ENCODE measurements around the gene SPP2.

Gene SPP2

DNA sequence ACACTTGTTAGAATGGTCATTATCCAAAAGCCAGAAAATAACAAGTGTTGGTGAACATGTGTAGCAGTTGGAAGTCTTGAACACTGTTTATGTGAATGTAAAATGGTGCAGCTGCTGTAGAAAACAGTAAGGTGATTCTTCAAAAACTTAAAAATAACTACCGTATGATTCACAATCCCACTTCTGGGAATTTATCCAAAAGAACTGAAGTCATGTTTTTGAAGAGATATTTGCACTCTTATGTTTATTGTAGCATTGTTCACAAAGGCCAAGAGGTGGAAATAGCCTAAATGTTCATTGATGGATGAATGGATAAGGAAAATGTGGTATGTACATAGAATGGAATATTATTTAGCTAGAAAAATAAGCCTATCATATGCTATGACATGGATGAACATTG, 6.3 kb upstream of the SPP2 start:
- DNase-seq: no peak

DNA sequence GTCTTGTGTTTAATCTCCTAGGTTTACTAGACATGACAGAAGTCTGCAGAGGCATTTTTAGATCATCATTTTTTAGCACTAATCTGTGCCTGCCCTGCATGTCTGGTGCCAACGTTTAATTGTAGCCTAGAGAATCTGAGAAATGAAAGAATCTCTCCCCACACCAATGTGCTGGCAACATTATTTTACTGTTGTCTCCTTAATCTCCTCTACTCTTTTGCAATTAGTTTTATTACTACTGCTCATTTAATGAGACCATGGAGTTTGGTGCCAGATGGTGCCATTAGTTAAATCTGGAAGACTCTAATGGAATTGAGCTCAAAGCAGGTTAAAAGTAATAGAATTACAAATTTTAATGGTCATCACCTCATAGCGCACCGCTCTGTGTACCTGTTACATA, 4.0 kb upstream of the SPP2 start:
- DNase-seq: no peak

DNA sequence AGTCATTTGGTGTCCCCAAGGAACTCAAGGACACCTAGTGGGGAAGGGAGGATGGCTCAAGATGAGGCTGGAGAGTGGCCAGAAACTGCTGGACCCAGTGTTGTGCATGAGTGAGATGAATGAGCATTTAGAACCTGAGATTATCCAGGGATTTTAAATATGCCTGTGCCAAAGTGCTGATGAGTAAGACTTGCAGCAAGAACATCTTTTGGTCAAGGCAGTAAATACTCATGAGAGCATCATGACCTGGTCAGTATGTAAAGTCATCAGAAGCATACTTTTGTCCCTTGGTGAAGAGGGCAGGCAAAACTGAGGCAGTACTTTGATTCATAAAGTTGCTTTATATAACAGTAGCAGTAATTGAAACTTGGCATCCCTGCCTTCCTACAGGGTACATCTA, 3.1 kb upstream of the SPP2 start:
- no peak for DNase-seq

DNA sequence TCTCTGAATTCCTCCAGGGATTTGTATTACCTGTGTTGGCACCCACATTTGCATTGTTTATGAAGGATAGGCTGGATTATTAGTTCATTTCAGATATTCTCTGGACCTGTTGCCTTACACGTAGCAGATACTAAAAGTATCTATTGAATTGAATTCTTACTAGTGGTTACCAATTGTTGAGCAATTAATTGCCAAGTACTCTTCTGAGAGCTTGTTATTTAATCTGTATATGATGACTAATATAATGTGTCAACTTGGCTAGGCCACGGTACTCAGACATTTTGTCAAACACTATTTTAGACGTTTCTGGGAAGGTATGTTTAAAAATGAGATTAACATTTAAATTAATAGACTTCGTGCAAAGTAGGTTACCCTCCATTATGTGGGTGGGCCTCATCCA, 2.5 kb upstream of the SPP2 start:
- no peak for DNase-seq

DNA sequence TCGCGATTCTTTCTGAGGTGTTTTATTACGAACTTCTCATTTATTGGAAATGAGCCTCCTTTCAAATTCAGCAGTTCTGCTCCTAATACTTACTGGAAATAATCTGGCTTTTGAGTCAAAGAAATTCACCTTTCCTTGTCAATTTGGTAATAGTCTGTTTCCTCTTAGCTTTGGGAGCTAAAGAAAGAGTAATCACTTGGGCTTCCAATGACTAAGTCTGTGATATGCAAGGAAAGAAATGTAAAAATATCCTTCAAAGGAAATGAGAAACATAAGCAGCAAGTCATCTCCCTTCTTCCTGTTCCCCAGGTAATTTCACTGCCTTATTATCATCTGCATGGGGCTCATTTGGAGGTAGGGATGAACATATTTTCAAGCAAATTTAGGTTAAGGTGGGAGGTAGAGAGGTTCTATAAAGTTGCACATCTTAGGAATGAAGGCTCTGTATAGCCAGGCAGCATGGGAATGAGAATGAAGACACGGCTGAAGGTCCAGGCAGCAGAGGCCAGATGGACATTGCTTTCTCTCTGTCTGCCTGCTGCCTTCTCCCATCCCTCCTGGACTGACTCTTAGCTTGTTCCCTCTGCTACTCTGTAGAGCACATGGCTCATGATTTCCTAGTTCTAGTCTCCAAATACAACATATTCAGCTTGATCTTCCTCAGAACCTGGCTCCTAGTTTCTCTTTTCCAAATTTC, 1.0 kb downstream of the SPP2 start:
- no peak for DNase-seq

DNA sequence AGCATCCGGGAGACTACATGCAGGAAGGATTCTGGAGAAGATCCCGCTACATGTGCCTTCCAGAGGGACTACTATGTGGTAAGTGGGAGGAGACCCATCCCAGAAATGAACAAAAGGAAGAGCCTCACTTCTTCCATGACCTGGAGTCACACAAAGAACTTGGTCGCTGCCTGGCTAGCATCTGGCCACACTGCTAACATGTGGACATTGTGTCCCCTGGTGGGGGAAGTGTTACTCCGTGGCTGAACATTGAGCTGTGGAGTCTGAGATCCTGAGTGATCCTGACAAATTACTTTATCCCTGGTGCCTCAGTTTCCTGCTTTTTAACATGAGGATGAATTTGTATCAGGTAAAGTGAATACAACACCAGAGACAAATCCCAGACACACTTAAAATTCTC, 8.4 kb downstream of the SPP2 start:
- DNase-seq: no peak

DNA sequence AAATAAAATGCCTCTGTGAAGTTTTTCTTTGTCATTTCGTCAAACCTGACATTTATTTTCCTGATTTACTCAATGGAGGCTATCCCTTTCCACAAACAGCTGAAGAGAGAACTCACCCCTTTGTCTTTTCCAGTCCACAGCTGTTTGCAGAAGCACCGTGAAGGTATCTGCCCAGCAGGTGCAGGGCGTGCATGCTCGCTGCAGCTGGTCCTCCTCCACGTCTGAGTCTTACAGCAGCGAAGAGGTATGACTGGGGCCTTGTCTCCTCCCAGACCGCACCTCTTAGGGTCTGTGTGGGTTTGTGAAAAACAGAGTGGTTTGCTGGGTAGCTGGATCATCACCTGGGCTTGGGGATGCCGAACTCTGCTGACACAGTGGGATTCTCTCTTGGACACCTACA, 9.7 kb downstream of the SPP2 start:
- no peak for DNase-seq

DNA sequence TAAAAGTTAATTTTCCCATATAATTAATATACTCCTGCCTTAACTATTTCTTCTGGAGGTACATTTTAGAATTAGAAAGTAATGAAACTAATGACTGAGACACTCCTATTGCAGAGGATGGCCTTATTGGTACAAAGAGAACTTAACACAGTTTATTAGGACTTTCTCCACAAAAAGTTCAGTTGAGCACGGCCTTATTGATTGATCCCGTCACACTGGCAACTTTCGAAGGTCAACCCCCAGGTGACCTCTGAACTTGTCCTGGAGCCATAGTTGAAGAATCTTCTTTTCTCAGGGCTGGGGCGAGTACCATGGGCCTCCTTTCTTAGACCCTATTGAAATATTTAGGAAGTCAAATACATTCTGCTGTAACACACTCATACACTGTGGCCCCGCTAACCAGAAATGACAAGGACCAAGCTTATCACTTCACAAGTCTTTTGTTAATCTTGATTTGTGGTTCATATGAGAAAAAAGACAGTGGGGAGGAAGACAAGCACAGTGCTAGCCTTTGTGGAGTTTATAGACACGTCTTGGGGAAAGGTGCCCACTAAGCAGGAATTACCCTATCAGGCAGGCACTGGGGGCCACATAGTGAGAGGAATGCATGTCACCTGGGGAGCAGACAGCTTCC, 11.2 kb downstream of the SPP2 start:
- no peak for DNase-seq

DNA sequence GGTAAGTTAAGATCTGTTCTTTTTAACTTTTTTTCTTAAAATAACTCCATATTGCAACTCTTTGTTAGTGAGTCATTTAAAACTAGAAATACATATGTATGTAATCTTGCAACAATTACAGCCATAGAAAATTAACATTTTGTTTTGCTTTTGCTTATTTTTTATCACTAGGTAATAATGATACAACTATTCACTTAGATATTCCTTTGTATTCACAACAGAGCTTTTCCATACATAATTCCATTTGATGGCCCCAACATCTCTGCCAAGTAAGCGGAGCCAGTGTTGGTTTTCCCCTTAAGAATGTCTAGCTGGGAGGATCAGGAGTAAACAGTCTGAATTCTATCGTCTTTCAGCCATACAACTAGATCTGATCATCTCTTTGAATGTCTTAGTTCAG, 16.1 kb downstream of the SPP2 start:
- no peak for DNase-seq

DNA sequence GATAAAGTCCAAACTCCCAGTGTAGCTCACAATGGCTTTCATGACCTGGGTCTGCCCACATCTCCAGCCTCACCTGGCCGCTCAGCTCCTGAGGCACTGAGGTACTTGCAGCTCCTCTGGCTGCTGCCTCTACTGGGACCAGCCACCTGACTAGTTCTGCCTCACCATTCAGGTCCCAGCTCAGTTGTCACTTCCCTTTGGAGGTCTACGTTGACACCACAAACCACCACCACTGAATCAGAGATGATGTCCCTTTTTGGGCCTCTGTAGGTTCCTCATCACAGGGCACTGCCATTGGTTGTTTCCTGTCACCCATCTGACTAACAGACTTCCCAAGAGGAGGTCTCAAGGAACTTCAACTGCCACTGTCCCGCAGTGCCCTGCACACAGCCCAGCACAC, 21.2 kb downstream of the SPP2 start:
- DNase-seq: no peak

DNA sequence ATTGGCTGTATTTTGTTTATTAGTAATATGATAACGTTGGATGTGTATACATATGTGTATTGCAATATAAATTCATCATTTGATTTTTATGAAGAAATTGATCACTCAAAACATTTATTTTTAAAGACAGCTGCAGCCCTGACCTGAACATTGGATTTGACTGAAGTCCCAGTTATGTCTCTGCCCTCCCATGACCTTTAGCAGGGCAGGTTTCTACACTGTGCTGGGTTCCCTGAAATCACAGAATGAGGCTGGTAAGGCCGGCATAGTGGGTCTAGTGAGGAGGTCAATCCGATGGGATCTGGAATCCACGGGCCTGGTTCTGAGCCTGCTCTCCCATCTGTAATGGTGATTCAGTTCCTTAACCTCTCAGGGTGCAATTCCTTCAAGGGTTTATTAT, 22.0 kb downstream of the SPP2 start:
- DNase-seq: no peak

DNA sequence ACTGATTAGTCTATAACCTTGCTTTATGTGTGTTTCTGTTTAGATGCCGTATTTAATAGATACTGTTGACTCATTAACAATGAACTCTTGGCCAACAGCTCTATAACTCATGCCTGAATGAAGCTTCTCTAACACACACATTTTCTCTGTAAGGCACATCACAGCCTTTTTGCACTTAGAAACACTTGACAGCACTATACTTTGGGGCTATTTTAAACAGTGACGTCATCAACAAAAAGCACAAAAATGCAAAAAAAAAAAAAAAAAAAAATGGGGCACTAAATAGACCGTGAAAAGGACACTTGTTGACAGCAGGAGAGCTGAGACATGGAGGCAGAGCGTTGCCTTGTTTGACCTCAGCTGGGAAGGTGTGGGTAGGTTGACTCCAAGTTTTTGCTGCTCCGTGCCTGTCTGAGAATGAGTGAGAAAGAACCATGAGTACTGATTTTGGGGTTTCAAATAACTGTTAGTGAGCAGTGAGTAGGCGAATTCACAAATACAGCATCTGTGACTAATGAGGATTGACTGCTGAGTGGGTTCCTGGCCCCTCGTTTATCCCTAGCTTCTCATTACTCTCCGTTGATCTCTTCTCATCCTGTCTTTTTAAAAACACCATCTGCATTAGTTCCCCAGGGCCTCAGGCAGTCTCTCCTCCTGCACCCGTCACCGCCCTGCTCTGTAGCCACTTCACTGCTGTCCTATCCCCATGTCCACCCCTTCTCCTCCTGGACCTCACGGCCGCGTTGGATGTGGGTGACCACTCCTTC, 24.4 kb downstream of the SPP2 start:
- peak; percentile 67 for DNase-seq

DNA sequence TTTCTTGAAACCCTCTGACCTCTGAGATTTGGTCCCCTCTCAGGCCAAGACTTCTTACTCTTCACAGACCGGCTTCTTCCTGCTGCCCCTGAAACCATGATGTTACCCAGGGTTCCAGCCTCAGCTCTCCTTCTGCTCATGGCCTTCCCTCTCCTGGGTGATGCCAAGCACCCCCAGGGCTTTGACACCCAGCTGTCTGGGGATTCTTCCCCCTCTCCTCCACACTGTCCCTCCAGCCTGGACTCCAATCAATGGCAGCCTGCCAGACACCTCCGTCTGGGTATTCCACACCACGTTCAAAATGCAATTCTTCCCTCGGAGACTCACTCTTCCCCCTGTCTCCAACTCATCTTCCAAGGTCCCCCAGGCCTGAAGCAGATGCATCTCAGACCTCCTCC, 25.0 kb downstream of the SPP2 start:
- DNase-seq: no peak

DNA sequence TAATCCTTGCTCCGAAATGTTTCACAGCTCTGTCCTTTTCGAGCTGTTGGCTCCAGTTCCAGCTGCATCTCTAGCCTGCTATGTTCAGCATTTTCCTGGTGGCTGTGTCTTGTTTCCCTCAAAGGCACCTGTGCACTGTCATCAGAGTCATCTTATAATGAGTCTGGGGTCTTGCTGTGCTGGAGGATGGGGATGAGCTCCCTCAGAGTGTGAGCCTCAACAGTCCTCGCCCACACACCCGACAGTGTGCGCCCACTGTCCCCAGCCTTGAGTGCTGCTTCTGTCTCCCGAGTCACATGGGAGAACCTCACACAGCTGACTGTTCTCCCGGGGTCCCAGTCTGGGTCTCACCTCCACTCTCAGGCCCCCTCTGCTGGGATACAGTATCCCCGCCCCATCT, 25.4 kb downstream of the SPP2 start:
- DNase-seq: no peak

DNA sequence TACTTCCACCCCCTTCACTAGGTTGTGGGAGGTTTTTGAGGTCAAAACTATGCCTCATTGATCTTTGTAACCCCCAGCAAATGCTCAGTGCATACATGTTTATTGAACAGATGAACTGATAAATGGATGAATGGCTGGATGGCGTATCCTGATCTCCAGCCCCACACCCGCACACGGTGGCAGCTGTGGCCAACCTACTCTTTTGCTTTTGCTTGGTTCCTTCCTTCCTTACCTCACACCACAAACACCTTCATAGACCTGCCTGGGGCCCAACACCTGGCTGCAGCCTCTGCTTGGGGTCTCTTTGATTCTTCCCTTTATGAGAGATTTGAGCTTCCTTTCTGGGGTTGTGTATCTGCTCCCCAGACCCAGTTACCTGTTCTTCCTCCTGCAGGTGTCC, 25.9 kb downstream of the SPP2 start:
- DNase-seq: no peak

DNA sequence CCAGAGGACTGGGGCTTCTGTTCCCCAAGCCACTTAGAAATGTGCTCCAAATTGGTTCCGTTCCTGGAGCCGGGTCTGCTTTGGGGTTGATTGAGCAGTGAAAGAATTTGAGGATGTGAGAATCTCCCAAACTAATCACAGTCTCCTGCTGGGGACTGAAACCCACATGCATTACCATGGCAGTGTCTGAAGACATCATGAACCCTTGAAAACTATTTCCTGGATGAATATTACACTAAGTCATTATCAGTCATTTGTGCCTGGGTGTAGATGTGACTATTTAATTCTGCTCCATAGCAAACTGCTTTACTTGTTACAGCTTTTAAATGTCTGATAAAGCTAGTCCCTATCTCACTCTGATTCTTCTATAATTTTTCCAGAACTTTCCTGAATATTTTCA, 27.6 kb downstream of the SPP2 start:
- no peak for DNase-seq

DNA sequence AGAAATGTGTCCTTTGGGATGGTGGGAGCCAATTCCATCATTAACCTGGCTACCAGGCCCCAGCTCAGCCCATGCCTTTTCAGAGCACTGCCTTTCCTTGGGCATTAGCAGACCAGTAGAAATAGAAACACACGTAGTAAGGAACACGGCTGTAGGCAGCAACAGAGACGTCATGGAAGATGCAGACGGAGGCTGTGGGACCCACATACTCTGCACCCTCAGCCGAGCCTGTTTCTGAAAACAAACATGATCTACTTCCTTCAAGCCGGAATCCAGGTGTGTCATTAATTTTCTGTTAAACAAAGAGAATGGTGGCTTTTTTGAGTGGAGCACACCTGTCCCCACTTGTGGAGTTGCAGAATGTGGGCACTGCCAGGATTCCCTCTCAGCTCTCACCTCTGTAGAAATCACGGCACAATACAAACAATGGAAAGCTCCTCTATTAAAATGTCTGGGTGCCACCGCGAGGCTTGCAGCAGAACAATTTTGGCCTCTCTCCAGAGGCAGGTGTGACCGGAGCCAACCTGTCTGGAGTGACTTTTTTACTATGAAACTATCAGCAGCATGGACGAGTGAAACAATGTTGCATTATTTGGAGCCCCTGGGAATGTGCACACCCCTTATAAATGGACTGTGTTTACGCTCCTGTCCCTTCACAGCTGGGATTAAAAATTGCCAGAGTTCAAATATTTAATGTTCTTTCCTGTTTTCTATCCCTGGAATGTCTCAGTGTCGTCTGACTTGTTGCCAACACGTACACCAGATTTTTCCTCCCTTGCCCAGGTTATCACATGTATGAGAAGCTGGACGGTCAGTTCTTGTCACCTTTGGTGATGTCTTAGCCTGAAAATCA, 31.7 kb downstream of the SPP2 start:
- no peak for DNase-seq

DNA sequence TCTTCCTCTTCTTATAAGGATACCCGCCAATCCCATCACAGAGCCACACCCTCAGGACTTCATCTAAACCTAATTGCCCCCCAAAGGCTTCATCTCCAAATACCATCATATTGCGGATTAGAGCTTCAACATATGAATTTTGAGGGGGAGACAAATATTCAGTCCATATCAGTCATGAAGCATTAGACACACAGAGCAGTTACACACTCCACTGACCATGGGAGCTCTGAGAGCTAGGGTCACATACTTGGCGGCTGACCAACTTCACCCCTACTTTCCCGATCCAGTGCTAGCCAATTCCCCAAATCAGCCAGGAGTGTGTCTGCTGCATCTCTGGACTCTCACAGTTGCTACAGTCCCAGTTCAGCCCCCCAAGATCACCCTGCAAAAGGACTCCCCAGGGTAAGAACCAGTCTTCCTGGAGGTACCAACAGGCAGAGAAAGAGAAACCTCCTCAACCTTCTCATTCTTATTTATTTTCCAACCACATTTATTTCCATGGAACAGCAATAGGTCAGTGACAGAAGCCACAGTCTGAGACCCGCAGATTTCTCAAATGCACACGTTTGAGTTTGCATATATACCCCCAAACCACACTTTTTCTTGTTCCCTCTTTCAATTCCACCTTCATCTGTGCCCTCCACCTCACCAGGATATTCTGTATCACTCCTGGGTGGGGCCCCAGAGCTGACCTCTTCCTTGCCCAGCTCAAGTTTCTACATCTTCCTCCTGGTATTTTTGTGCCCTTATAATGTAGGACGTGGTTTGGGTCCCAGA, 33.3 kb downstream of the SPP2 start:
- no peak for DNase-seq

DNA sequence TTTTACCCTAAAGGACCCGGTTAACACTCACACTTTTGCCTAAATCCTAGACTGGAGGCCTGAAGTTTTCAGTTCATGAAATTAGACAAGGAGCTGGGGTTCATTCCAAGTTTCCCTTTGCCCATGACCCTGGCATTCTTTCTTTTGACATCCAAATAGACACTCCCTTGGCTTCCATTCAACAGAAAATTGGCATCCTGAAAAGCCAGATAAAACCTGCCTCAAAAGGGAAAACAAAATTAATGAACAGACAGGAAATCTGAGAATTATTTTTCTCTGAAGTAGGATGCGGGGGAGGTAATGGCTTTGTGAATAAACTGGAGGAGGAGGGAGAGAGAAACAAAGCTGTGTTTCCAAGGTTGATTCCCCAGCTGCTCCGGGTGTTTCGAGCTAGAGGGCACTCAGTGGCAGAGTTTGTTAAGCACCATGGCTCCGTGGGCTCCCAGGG, 41.0 kb downstream of the SPP2 start:
- DNase-seq: peak; percentile 30

DNA sequence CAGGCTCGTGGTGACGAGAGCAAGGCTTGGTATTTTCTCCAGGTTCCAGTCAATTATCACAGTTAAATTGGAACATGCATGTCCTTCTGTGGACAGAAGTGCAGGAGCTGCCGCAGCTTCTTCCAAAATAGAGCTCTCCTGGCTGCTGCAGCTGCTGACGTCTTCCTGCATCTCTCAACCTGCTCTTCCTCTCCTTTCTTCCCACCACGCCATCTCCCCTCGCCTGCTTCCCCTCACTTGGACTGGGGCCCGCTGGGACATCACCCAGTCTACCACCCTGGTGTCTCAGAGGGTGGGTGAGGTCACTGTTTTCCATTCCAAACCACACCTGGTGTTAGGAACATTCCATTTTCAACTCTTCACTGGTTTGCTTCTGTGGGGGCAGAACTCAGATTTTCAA, 41.4 kb downstream of the SPP2 start:
- no peak for DNase-seq

DNA sequence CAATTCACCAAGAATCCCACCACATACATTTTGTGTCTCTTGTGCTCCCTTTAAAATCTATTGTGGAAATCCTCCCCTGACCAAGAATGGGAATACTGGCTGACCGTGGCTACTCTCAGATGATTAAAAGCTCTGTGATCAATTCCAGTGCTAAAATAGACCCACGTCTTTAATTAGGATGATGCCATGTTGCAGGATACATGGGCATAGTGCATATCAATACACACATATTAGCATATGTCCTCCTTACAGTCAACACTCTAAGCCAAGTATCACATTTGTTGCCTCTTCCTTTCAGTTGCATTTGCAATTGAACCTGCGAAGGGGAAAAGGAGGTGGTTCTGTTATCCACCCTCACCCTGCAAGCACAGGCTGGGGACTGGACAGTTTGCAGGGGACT, 41.8 kb downstream of the SPP2 start:
- DNase-seq: no peak

DNA sequence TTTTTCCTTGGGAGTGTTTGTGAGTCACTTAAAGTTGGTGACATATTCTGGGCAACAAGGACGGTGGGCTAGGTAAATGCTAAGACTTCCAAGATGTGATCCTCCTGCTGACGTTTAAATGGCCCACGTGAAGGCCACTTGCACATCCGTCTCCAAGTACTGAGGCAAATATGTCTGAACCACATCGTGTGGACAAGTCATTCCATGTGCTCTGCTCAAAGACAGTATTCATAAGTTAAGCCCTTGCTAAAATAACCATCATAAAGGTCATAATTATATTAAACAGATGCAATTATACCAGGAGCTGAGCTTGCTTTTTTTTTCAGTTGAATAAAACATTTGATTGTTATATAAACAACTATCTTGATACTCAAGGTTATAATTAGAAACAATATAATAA, 44.8 kb downstream of the SPP2 start:
- DNase-seq: no peak

DNA sequence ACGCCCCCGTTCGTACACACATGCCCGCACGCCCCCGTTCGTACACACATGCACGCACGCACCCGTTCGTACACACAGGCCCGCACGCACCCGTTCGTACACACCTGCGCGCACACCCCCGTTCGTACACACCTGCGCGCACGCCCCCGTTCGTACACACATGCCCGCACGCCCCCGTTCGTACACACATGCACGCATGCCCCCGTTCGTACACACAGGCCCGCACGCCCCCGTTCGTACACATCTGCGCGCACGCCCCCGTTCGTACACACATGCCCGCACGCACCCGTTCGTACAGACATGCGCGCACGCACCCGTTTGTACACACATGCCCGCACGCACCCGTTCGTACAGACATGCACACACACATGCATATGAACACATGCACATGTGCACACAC, 45.7 kb downstream of the SPP2 start:
- DNase-seq: no peak

All from retina (tissue), 1 donor.